ENCODE data around the gene RFK. TPM values are rescaled to one million over a fixed set of nuclear protein-coding genes. Genes with fewer than 3 reads are reported as not detected.

The RFK gene
- total RNA-seq, 1 experiment from 2014 or later, result 35.0 TPM

- TF ChIP-seq TCF7L2 (IDR thresholded peaks at IDR 0.05; ENCODE audit: borderline replicate concordance, extremely low read depth, insufficient read depth, insufficient read length), result no peak
- no peak for TF ChIP-seq ELF1 (IDR thresholded peaks at IDR 0.05; ENCODE audit: borderline replicate concordance, low read depth)
- no peak for TF ChIP-seq SP1 (IDR thresholded peaks at IDR 0.05; ENCODE audit: low read depth)
- no peak for TF ChIP-seq POLR2AphosphoS5 (IDR thresholded peaks at IDR 0.05; ENCODE audit: low read depth, low read length)
Measured at GRCh38 chr9:76399856-76400255, 5.6 kb upstream of the RFK start (continued).

DNA sequence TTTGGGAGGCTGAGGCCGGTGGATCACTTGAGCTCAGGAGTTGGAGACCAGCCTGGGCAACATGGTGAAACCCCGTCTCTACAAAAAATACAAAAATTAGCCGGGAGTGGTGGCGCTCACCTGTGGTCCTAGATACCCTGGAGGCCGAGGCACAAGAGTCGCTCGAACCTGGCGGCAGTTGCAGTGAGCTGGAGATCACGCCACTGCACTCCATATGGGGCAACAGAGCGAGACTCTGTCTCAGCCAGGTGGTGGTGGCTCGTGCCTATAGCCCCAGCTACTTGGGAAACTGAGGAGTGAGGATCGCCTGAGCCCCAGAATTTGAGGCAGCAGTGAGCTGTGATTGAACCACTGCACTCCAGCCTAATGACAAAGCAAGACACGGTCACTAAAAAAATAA lies 2.4 kb upstream of the RFK start:
- no TSS peak for BruUV-seq (replicated peaks)
- H3K27ac ChIP-seq (ENCODE audit: low read depth, low read length), result no peak overlapping the region
- intact Hi-C loops (cut with micrococcal nuclease), result no loop called here
- ChIA-PET POLR2A (no interaction called here), CTCF (no interaction called here), RAD21 (ENCODE audit: low non-redundant PET in 1 of 2, low total read pairs in 2 of 2, uncharacterized antibody in 2 of 2, unreplicated experiment in 2 of 2) (no interaction called here)
- no peaks in the 10 kb centered on the region for H4K20me1 ChIP-seq (ENCODE audit: insufficient read depth)
- no peak overlapping the region for H3K4me3 ChIP-seq (replicated peaks in 1 of 2; ENCODE audit: low read depth in 1 of 2, low read length in 2 of 2)
- H2AFZ ChIP-seq (ENCODE audit: low read depth, low read length, poor library complexity, severe bottlenecking), result no peak overlapping the region
- H3K9me3 ChIP-seq (ENCODE audit: control insufficient read depth in 1 of 2, insufficient read depth in 1 of 2, low read depth in 1 of 2, low read length in 2 of 2), result no peaks in the 10 kb centered on the region; a peak in 1 of 4 replicates
- H3K4me1 ChIP-seq (ENCODE audit: control insufficient read depth in 1 of 2, insufficient read depth in 2 of 2, low read length in 2 of 2), result peaks cover 0 to 16% of the 10 kb centered on the region in 2 experiments; a peak in 3 of 4 replicates
- no peak for ATAC-seq
- TF ChIP-seq ELF1 (IDR thresholded peaks at IDR 0.05; ENCODE audit: borderline replicate concordance, low read depth) (no peak), FOSL1 (IDR thresholded peaks at IDR 0.05; ENCODE audit: low read depth) (no peak), SIN3A (IDR thresholded peaks at IDR 0.05; ENCODE audit: low read depth) (no peak), REST (IDR thresholded peaks at IDR 0.05; ENCODE audit: low read depth) (no peak), EZH2 (IDR thresholded peaks at IDR 0.05) (no peak), POLR2AphosphoS5 (IDR thresholded peaks at IDR 0.05; ENCODE audit: low read depth, low read length) (no peak), ZNF274 (IDR thresholded peaks at IDR 0.05; ENCODE audit: low read depth, low read length) (no peak), SRF (IDR thresholded peaks at IDR 0.05; ENCODE audit: low read depth) (no peak), ATF3 (IDR thresholded peaks at IDR 0.05) (no peak), CBX3 (IDR thresholded peaks at IDR 0.05; ENCODE audit: low read depth) (no peak), TCF7L2 (IDR thresholded peaks at IDR 0.05; ENCODE audit: borderline replicate concordance, extremely low read depth, insufficient read depth, insufficient read length) (no peak), YY1 (IDR thresholded peaks at IDR 0.05; ENCODE audit: extremely low read depth, insufficient replicate concordance, low read depth, low read length) (no peak), POLR2A (IDR thresholded peaks at IDR 0.05; ENCODE audit: borderline replicate concordance, extremely low read depth, insufficient read depth, insufficient read length) (no peak), JUND (IDR thresholded peaks at IDR 0.05) (no peak), ZFX (IDR thresholded peaks at IDR 0.05) (no peak), CEBPB (IDR thresholded peaks at IDR 0.05; ENCODE audit: low read depth) (no peak), EGR1 (IDR thresholded peaks at IDR 0.05; ENCODE audit: low read depth) (no peak)
- TF ChIP-seq, protein P1, sequence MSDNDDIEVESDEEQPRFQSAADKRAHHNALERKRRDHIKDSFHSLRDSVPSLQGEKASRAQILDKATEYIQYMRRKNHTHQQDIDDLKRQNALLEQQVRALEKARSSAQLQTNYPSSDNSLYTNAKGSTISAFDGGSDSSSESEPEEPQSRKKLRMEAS (IDR thresholded peaks at IDR 0.05), result no peak
- TF ChIP-seq, protein P2, sequence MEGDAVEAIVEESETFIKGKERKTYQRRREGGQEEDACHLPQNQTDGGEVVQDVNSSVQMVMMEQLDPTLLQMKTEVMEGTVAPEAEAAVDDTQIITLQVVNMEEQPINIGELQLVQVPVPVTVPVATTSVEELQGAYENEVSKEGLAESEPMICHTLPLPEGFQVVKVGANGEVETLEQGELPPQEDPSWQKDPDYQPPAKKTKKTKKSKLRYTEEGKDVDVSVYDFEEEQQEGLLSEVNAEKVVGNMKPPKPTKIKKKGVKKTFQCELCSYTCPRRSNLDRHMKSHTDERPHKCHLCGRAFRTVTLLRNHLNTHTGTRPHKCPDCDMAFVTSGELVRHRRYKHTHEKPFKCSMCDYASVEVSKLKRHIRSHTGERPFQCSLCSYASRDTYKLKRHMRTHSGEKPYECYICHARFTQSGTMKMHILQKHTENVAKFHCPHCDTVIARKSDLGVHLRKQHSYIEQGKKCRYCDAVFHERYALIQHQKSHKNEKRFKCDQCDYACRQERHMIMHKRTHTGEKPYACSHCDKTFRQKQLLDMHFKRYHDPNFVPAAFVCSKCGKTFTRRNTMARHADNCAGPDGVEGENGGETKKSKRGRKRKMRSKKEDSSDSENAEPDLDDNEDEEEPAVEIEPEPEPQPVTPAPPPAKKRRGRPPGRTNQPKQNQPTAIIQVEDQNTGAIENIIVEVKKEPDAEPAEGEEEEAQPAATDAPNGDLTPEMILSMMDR (IDR thresholded peaks at IDR 0.05 in 2 of 3, conservative IDR thresholded peaks at IDR 0.05 in 1 of 3; ENCODE audit: borderline replicate concordance in 1 of 3, insufficient read depth in 1 of 3, low read depth in 2 of 3, low read length in 2 of 3), result no peak
- DNase-seq (ENCODE audit: low read depth, low spot score), result no peak
- no peaks in the 10 kb centered on the region for H3K9me2 ChIP-seq (ENCODE audit: insufficient read depth)
- H3K4me2 ChIP-seq (ENCODE audit: low read length), result no peak overlapping the region
- H3K36me3 ChIP-seq (ENCODE audit: control insufficient read depth in 1 of 2, insufficient read depth in 2 of 2, low read length in 2 of 2), result 0 out of 4 replicates have a peak, but pooled peaks cover 0 to 5% of the 10 kb centered on the region in 2 experiments
- no peaks in the 10 kb centered on the region for H3K27me3 ChIP-seq (ENCODE audit: insufficient read depth, low read length)
- no peak overlapping the region for H3K9ac ChIP-seq (ENCODE audit: low read length)
- H3K79me2 ChIP-seq (ENCODE audit: insufficient read depth, low read length), result peaks cover 23% of the 10 kb centered on the region

All from HCT116 (cell line).